Subcutaneous abdominal adipose tissue (tissue), 5 donors: Measurements from ENCODE around the gene NTRK2.

Source experiments
- H3K27ac ChIP-seq: one replicate; pipeline ENCODE4 v1.7.0; 2013; ENCODE audit warnings: low read depth, mild to moderate bottlenecking, inconsistent platforms, low read length, moderate library complexity
- H3K27me3 ChIP-seq, 5 donors: one replicate each; pipeline ENCODE4 v1.7.0; 2013; ENCODE audit warnings: low read length in 5 of 5, inconsistent platforms in 1 of 5; ENCODE audit not compliant: control insufficient read depth in 5 of 5, insufficient read depth in 4 of 5
- H3K36me3 ChIP-seq, 5 donors: one replicate each; pipeline ENCODE4 v1.7.0; 2013; ENCODE audit warnings: low read length in 5 of 5; ENCODE audit not compliant: control insufficient read depth in 5 of 5, insufficient read depth in 5 of 5
- H3K4me1 ChIP-seq, 5 donors: one replicate each; pipeline ENCODE4 v1.7.0; 2013; ENCODE audit warnings: low read length in 5 of 5, mild to moderate bottlenecking in 3 of 5, moderate library complexity in 1 of 5; ENCODE audit not compliant: control insufficient read depth in 5 of 5, insufficient read depth in 5 of 5
- H3K4me3 ChIP-seq, 5 donors: one replicate each; pipeline ENCODE4 v1.7.0; 2013; ENCODE audit warnings: low read length in 5 of 5, low read depth in 1 of 5
- H3K9ac ChIP-seq, 5 donors: one replicate each; pipeline ENCODE4 v1.7.0; 2013; ENCODE audit warnings: low read length in 5 of 5, mild to moderate bottlenecking in 4 of 5, moderate library complexity in 3 of 5
- H3K9me3 ChIP-seq, 5 donors: one replicate each; pipeline ENCODE4 v1.7.0; 2013; ENCODE audit warnings: low read length in 5 of 5; ENCODE audit not compliant: control insufficient read depth in 5 of 5
- donor health status: healthy.
- donor health status: healthy.
- donor health status: healthy.
- donor health status: healthy.
- donor health status: healthy.

NTRK2 gene

GRCh38 chr9:84832453-84832852 lies 162.9 kb downstream of the NTRK2 start:
- H3K9me3 ChIP-seq = no peaks in the 10 kb centered on the region
- no peaks in the 10 kb centered on the region for H3K36me3 ChIP-seq
- H3K4me3 ChIP-seq = no peak overlapping the region
- H3K9ac ChIP-seq = no peak overlapping the region
- H3K27me3 ChIP-seq = no peaks in the 10 kb centered on the region
- no peak overlapping the region for H3K27ac ChIP-seq
- peaks cover 2 to 14% (median 6%) of the 10 kb centered on the region in 5 donors for H3K4me1 ChIP-seq

- Histone ChIP-seq H3K4me3 (no peak overlapping the region), H3K27ac (no peak overlapping the region), H3K36me3 (no peaks in the 10 kb centered on the region), H3K4me1 (peaks cover 0 to 3% (median 0%) of the 10 kb centered on the region in 5 donors), H3K9me3 (no peaks in the 10 kb centered on the region), H3K27me3 (no peaks in the 10 kb centered on the region), H3K9ac (no peak overlapping the region)
These were observed 164.9 kb downstream of the NTRK2 start for GRCh38 chr9:84834426-84834825.

GRCh38 chr9:84835745-84836144 lies 166.2 kb downstream of the NTRK2 start:
- no peaks in the 10 kb centered on the region for H3K9me3 ChIP-seq

GRCh38 chr9:84838879-84839278 lies 169.3 kb downstream of the NTRK2 start:
- Histone ChIP-seq H3K36me3 (no peaks in the 10 kb centered on the region), H3K9me3 (no peaks in the 10 kb centered on the region), H3K27me3 (no peaks in the 10 kb centered on the region), H3K4me3 (no peak overlapping the region), H3K27ac (no peak overlapping the region), H3K9ac (no peak overlapping the region), H3K4me1 (peaks cover 0 to 8% (median 0%) of the 10 kb centered on the region in 5 donors)

More at GRCh38 chr9:84835745-84836144, 166.2 kb downstream of the NTRK2 start:
- no peaks in the 10 kb centered on the region for H3K27me3 ChIP-seq
- no peak overlapping the region for H3K9ac ChIP-seq
- H3K4me1 ChIP-seq = peaks cover 0 to 8% (median 0%) of the 10 kb centered on the region in 5 donors
- H3K27ac ChIP-seq = no peak overlapping the region
- no peaks in the 10 kb centered on the region for H3K36me3 ChIP-seq
- no peak overlapping the region for H3K4me3 ChIP-seq

- Histone ChIP-seq H3K27me3 (no peaks in the 10 kb centered on the region), H3K4me1 (peaks cover 0 to 8% (median 0%) of the 10 kb centered on the region in 5 donors), H3K36me3 (no peaks in the 10 kb centered on the region), H3K9ac (no peak overlapping the region), H3K9me3 (no peaks in the 10 kb centered on the region), H3K27ac (no peak overlapping the region), H3K4me3 (no peak overlapping the region)
These were observed 170.0 kb downstream of the NTRK2 start for GRCh38 chr9:84839541-84839940.

GRCh38 chr9:84841931-84842330 lies 172.4 kb downstream of the NTRK2 start:
- Histone ChIP-seq H3K27ac (no peak overlapping the region), H3K36me3 (no peaks in the 10 kb centered on the region), H3K9ac (no peak overlapping the region), H3K27me3 (no peaks in the 10 kb centered on the region), H3K9me3 (no peaks in the 10 kb centered on the region), H3K4me1 (peaks cover 0 to 8% (median 0%) of the 10 kb centered on the region in 5 donors), H3K4me3 (no peak overlapping the region)

- H3K4me1 ChIP-seq = peaks cover 0 to 8% (median 0%) of the 10 kb centered on the region in 5 donors
- no peaks in the 10 kb centered on the region for H3K36me3 ChIP-seq
- H3K9ac ChIP-seq = no peak overlapping the region
- H3K27ac ChIP-seq = no peak overlapping the region
- no peaks in the 10 kb centered on the region for H3K9me3 ChIP-seq
- H3K27me3 ChIP-seq = no peaks in the 10 kb centered on the region
- H3K4me3 ChIP-seq = no peak overlapping the region
These were observed 173.8 kb downstream of the NTRK2 start for GRCh38 chr9:84843175-84843824.

- Histone ChIP-seq H3K9ac (no peak overlapping the region), H3K27me3 (no peaks in the 10 kb centered on the region), H3K4me1 (peaks cover 0 to 5% (median 0%) of the 10 kb centered on the region in 5 donors), H3K4me3 (no peak overlapping the region), H3K36me3 (no peaks in the 10 kb centered on the region), H3K9me3 (no peaks in the 10 kb centered on the region), H3K27ac (no peak overlapping the region)
These were observed 176.7 kb downstream of the NTRK2 start for GRCh38 chr9:84845956-84846900.

GRCh38 chr9:84846906-84847305 lies 177.4 kb downstream of the NTRK2 start:
- H3K27me3 ChIP-seq = no peaks in the 10 kb centered on the region
- H3K4me3 ChIP-seq = no peak overlapping the region
- H3K9me3 ChIP-seq = no peaks in the 10 kb centered on the region
- H3K27ac ChIP-seq = no peak overlapping the region
- H3K9ac ChIP-seq = no peak overlapping the region
- peaks cover 0 to 11% (median 4%) of the 10 kb centered on the region in 5 donors for H3K4me1 ChIP-seq
- no peaks in the 10 kb centered on the region for H3K36me3 ChIP-seq

- no peaks in the 10 kb centered on the region for H3K36me3 ChIP-seq
- H3K9ac ChIP-seq = no peak overlapping the region
- H3K27me3 ChIP-seq = no peaks in the 10 kb centered on the region
- no peak overlapping the region for H3K4me3 ChIP-seq
- H3K9me3 ChIP-seq = no peaks in the 10 kb centered on the region
- H3K27ac ChIP-seq = no peak overlapping the region
- H3K4me1 ChIP-seq = peaks cover 8 to 29% (median 19%) of the 10 kb centered on the region in 5 donors
These were observed 179.5 kb downstream of the NTRK2 start for GRCh38 chr9:84849049-84849448.
